GM21447 (cell line): ENCODE measurements around the gene SIRT3.

Experiments used
- ATAC-seq: cut with Tn5 transposase; IDR thresholded peaks from one replicate; pipeline ENCODE4 v1.9.1; 2021; ENCODE audit not compliant: unreplicated experiment

The SIRT3 gene

DNA sequence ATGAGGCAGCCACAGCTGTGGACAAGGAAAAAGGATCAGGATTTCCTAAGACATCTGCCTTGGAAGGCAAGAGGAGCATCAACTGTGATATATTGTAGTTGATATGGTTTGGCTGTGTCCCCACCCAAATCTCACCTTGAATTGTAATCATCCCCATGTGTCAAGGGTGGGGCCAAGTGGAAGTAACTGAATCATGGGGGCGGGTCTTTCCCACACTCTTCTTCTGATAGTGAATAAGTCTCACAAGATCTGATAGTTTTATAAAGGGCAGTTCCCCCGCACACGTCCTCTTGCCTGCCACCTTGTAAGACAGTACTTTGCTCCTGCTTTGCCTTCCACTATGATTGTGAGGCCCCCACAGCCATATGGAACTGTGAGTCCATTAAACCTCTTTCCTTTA is 18.4 kb downstream of the SIRT3 start:
- no peak for ATAC-seq

DNA sequence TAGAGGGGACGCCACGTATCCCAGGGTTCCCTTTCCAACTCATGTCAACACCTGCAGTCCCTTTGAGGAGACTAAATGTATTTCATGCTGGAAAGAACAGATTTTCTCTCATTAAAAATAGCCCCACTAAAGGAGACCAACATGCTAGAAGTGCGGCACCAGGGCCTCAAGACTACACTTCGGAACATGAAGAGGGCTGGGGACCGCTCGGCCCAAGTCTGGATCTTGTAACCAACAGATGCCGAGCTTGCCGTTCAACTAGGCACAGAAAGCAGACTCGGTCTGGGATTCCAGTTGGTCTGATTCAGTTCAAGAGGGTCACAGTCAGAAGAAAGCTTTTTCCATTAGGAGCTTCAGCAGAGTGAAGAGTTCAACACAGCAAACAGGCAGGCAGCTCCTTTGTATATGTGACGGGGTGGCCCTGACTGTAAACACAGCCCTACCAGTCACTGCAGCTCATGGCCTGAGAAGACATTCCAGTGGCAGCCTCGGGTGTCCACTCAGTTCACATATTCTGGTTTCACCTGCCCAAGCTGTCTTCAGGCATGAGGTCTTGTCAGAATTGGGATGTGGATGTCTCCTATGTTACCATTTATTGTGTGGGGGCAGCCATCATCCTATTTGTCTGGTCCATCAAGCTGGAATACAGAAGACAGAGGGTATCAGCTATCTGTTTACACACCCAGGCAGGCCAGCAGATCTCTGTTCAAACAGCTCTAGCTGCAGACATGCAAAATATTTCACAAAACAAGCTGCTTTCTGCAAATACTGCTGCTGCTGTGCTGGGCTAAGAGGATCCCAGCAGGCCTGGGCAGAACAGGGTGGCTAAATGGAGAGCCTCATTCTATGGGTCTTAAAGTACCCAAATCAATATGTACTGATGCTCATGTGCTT is 19.8 kb downstream of the SIRT3 start:
- ATAC-seq = no peak

DNA sequence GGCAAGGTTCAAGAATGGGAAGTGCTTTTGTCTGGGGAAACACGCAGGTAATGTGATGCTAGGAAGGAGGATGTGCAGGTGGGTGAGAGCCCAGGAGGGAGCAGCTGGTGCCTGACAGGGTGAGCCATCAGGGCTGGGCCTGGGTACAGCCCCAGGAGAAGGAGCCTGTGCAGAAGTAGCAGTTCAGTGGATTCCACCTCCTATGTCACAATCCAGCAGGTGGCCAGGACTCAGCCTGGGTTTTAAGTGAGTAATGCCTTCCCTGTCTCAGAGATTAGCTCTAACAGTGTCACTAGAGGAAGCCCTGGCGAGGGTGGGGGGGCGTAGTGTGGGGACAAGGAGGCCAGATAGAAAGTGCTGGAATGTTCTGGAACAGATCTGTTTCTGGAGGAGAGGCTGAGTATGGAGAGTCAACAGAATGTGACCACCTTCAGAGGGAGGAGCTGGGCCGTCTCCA is 20.5 kb downstream of the SIRT3 start:
- no peak for ATAC-seq

DNA sequence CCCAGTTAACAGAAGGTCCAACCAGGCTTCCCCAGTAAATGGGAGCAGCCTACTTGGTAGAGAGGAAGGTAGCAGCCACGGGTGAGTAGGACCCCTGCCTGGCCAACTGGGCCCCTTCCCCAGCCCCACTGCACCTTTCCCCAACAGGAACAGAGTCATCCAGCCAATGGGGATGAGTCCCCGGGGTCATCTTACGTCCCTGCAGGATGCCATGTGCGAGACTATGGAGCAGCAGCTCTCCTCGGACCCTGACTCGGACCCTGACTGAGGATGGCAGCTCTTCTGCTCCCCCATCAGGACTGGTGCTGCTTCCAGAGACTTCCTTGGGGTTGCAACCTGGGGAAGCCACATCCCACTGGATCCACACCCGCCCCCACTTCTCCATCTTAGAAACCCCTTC is 22.1 kb downstream of the SIRT3 start:
- no peak for ATAC-seq

DNA sequence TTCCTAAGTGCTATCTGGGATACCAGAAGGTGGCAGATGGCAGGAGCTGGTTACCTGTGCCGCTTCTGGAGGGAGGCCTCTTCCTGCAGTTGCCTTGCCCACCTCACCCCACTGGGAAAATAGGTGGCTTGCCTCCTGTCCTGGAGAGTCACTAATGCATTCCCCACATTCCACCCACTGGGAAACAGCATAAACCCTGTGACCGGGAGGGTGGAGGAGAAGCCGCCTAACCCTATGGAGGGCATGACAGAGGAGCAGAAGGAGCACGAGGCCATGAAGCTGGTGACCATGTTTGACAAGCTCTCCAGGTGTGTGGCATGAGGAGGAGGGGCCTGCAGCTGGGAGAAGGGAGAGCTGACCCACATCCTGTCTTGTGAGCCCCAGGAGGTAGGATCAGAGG is 23.0 kb downstream of the SIRT3 start:
- ATAC-seq = no peak

DNA sequence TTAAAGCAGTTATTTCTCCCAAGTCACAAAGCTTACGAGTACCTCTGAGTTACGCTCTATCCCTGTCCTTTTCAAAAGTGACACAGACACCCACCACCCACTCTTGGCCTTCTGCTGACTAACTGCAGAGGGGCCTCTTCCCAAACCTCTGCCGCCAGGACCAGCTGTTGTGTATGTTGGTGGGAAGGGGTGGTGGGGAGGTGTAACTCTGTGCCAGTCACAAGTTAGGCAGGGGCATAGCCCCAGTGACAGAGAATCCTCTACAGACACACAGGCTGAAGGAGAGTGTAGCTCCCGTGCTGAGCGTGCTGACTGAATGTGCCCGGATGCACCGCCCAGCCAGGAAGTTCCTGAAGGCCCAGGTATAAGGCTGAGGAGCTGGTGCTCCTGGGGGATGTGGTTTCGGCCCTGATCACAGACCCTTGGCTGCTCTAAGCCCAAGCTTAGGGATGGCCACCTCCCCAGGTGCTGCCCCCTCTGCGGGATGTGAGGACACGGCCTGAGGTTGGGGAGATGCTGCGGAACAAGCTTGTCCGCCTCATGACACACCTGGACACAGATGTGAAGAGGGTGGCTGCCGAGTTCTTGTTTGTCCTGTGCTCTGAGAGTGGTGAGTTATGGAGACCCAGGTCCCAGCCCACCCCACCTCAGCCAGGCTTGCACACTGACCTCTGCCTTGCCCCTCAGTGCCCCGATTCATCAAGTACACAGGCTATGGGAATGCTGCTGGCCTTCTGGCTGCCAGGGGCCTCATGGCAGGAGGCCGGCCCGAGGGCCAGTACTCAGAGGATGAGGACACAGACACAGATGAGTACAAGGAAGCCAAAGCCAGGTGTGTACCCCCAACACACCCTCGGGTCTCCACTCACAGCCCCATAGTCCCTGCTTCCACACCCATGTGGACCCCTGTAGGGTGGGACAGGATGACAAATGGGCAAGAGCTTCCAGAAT is 23.7 kb downstream of the SIRT3 start:
- ATAC-seq = no peak

DNA sequence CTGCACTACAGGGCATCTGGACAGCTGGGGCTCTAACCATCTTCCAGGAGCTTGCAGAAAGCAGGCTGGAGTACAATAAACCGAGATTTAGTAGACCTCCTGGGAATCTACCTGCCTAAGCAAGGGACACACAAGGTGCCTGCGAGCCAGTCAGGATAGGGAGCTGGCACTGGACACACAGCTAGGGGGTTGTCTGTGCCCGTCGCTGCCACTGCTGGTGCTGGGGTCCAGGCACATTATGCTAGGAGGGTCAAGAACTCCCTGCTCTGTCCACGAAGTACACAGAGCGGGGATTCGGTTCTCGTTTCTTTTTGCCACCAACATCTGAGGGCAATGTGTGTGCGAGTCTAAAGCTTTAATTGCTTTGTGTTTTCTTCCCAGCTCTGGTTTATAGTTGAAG is 24.4 kb downstream of the SIRT3 start:
- ATAC-seq = no peak

DNA sequence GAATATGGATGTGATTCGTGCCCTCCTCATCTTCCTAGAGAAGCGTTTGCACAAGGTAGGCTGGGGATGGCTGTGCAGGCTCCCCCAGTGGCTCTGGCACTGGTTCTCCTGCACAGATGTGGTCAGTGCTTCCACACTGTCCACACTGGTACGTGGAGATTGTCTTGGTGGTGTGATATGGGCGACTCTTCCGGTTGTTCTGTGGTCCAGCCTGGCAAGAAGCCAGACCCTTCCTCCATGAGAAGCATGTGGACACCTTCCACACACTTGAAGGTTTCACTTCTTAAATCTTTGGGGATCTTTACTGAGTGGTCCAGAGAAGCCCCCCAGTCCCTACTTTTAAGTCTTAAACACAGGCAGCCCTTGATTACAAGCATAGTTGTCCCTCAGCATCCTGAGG is 24.8 kb downstream of the SIRT3 start:
- ATAC-seq = no peak

DNA sequence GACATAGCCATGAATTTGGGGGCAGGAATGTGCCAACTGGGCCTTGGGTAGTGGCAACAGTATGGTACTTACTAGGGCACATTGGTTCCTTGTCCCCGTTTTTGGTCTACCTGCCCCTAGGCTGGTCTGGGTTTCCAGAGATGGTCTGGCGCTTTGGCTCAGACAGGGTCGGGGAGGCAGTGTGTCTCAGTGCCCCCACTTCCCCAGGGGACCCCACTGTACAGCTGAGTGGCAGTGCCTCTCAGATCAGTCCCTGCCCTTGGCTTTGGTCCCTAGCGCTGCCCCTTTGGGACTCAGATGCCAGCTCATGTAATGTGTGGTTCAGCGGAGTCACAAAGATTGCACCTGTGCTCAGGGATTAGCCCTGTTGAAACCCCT is 25.4 kb downstream of the SIRT3 start:
- no peak for ATAC-seq

DNA sequence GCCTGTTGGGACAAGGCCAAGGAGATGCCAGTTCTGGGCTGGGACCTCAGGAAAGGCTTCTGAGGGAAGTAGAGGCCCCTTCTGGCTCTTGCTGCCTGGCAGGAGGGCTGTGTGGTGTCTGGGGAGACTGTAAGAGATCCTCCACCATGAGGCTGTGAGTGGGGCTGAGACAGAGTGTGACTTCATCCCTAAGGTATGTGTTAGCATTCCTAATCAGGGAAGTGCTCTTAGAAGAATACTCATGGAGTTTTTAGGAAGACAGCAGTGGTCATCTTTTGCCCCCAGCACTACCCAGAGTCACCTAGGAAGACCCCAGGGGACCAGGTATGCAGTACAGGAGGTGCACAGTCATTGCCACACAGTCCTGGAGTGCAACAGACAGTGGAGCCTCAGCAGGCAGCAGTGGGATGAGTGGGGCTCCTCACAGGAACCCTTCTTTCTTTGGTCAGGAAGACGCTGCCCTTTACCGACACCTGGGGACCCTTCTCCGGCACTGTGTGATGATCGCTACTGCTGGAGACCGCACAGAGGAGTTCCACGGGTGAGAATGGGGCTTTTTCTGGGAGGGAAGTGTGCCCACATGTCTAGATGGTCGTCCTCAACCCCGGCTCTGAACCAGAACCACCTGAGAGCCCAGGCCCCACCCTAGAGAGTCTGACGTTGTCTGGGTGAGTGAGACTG is 25.9 kb downstream of the SIRT3 start:
- ATAC-seq = no peak

DNA sequence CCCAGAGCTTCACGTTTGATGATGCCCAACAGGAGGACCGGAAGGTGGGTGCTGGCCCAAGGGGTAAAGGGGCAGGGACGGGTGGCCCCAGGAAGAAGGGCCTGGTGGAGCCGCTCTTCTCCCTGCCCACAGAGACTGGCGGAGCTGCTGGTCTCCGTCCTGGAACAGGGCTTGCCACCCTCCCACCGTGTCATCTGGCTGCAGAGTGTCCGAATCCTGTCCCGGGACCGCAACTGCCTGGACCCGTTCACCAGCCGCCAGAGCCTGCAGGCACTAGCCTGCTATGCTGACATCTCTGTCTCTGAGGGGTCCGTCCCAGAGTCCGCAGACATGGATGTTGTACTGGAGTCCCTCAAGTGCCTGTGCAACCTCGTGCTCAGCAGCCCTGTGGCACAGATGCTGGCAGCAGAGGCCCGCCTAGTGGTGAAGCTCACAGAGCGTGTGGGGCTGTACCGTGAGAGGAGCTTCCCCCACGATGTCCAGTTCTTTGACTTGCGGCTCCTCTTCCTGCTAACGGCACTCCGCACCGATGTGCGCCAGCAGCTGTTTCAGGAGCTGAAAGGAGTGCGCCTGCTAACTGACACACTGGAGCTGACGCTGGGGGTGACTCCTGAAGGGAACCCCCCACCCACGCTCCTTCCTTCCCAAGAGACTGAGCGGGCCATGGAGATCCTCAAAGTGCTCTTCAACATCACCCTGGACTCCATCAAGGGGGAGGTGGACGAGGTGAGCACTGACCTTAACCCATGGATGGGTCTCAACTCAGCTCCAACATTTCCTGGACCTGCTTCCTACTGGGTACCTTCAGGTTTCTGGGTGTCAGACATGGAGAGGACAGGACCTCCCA is 26.6 kb downstream of the SIRT3 start:
- no peak for ATAC-seq

DNA sequence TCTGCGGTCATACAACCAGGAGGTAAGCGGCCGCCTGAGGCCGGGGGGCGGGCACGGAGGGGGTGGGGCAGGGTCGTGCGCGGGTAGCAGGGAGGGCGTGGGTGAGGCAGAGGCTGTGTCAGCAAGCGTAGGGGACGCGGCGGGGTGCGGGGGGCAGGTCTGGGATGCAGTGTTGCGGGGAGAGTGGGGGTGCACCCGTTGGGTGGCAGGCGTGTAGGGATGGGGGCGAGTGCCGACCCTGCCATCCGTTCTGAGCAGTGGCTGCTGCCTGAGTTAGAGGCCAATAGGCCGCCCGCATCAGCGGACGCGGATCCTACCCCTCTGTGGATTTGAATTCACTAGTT is 27.3 kb downstream of the SIRT3 start:
- ATAC-seq = no peak

DNA sequence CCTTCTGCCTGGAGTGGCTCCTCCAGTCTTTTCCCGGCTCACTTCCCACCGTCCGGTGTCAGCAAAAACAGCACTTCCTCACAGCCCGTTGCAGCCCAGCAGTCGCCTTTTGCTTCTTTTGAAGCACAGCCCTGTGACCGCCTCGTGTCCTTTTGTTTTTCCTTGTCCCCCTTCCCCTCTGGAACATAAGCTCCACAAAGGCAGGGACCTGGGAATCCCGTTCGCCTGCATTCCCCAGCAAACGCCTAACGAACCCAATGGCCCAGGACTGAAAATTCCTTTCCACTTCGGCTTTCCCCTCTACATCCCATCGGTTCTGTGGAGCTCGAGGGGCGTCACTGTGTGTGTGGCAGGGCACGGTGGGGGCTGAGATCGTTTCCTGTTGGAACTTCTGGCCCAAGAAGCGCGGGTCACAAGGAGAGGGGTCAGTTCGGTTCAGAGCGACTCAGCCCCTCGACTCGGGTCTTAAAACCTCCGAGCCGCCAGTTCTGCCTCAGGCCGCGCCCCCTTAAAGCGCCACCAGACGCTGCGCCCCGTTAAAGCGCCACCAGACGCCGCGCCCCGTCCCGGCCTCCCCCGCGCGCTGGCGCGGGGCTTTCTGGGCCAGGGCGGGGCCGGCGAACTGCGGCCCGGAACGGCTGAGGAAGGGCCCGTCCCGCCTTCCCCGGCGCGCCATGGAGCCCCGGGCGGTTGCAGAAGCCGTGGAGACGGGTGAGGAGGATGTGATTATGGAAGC is 27.8 kb downstream of the SIRT3 start:
- peak; percentile 36 for ATAC-seq

DNA sequence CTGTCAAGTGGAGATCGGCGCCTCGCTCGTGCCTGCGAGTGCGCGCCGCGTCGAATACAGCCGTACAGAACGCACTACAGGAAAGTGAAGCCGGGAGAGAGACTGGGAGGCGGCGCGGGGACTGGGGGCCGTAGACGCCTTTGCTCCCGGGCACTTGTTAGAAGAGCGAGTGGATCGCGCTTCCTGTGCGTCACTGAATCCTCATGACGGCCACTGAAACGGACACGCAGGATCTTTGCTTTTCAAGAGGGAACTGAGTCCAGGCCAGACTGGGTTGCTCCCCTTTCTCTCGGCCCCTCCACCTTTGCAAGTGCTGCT is 28.3 kb downstream of the SIRT3 start:
- ATAC-seq = peak; percentile 5

DNA sequence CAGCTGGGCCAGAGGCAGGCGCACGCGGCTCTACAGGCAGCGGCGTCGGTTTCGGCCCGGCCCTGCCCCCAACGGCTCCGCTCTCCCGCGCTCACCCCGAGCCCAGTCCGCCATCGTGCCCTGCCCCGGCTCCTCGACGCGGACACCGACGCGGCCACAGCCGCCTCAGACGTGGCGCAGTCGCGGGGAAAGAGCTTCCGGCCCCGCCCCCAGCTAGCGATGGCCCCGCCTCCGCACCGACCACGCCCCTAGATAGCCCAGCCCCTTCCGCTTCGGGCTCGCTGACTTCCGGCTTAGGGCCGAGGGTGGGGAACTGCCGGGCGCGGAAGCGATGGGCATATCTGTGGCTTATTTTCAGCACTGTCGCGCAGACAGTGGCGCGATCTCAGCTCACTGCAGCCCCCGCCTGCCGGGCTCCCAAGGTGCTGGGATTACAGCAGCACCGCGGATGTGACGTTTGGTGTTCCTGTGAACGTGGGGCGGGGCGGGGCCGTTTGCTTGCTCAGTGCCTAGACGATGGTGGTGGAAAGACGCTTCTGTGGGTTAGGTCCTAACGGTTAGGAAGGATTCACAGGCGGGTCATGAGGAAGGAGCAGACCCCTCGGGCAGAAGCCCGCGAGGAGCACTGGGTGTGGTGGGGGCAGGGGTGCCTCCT is 28.8 kb downstream of the SIRT3 start, which contains the start of the genes BET1L and RIC8A:
BET1L (minus strand) TSS at position 192 of the 655 bp plus-strand sequence; CDS start at position 114, 78 bp downstream.
RIC8A (plus strand) TSS at position 501 of the 655 bp plus-strand sequence. CDS start 1,147 bp downstream, outside the sequence.
- peak; percentile 72 for ATAC-seq

DNA sequence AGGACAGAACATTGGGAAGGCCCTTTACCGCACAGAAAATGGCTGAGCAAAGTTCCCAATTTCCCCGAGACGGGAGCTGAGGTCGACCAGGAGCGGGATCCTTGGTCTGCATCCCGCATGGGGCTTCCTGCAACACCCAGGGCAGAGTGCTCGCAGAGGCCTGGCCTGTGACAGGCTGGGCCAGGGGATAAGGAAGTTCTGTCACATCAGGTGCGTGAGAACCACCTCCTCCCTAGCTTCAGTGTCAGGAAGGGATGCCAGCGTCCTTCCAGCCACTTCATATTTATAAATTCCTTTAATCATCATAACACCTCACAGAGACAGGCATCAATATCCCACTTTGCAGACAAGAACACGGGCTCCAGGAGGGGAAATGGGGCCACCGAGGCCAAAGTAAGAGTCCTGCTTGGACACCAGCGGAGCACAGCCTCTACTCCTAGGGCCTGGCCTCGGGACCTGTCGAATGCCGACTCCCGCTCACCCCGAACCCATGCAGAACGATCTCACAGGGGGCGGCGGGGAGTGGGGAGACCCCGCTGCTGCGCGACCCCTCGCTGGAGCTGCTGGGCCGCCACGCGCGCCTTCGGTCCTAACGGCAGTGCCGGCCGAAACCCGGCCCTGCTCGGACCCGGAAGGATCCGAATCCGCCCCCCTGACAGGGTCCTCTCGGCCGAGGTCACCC is 29.5 kb downstream of the SIRT3 start:
- peak; percentile 4 for ATAC-seq

DNA sequence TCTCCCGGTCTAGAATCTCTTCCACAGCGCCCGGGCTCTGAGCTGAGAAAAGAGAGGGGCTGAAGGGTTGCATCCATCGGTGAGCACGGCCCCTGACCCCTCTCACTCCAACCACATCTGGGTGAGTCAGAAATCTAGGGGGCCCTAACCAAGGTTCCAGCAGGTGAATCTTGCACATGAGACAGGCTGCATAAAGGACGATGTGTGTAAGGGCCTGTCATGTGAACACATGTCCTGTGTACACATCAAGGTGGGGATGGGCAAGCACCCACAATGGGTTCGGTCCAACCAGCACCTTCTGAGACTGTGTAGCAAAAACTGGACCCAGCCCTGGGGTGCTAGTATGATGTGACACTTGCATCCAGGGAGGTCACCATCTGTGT is 30.1 kb downstream of the SIRT3 start:
- no peak for ATAC-seq

DNA sequence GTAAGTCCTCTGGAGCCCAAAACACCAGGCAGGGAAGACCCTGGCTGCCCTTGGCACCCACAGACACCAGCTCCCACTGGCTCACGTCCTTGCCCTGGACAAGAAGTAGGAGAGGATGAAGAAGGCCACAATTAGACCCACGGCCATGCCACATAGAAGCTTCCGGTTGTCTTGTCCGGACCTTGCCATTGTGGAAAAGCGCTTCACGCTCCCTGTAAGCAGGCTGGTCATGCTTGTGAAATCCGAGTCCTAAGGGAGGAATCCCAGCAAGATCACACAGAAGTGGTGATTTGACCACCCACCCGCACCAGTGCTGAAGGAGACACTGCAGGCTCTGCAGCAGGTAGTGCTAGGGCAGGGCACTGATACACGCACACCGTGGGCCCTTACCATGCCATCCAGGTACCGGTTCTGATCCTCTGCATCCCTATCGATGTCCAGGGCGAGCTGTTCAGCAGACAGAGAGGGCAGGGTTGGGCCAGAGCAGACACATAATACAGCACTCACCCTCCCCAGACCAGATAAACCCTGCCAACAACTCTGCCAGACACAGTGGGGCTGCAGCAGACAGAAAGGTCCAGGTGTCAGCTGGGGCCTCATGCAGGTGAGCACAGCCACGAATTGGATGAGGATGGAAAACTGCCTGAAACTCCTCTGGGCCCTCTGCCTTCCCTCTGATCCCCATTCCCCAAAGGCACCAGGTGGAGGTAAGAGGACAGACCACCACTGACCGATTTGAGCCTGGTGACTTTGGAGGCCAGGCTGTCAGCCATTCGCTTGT is 30.7 kb downstream of the SIRT3 start:
- no peak for ATAC-seq
